K562 (cell line): ENCODE results near the gene SRSF9. TPM values are rescaled to one million over a fixed set of nuclear protein-coding genes. Genes with fewer than 3 reads are reported as not detected.

Experiments used
- ARHGAP35 ChIP-seq: fragments of 450-650 bp; IDR thresholded peaks from 2 replicates; pipeline ENCODE4 v1.6.1; 2018; ENCODE audit not compliant: partially characterized antibody
- ELF1 ChIP-seq: fragments of 200-800 bp; sonication (Bioruptor generic); IDR thresholded peaks from 2 replicates; pipeline ENCODE4 v1.6.1; 2016; ENCODE audit warnings: missing genetic modification characterization, missing compliant biosample characterization
- ELK1 ChIP-seq: sonication (generic); formaldehyde crosslinking; IDR thresholded peaks from 2 replicates; pipeline ENCODE4 v1.8.1; 2022; ENCODE audit warnings: missing genetic modification reagents
- FOXJ3 ChIP-seq: sonication (generic); formaldehyde crosslinking; IDR thresholded peaks from 2 replicates; pipeline ENCODE4 v1.4.0; 2020; ENCODE audit warnings: mild to moderate bottlenecking, missing genetic modification reagents
- FOXP4 ChIP-seq: sonication (generic); formaldehyde crosslinking; IDR thresholded peaks from 2 replicates; pipeline ENCODE4 v1.8.0; 2022; ENCODE audit warnings: mild to moderate bottlenecking, missing genetic modification reagents, borderline replicate concordance
- GTF2E2 ChIP-seq: fragments of 200-800 bp; sonication (Bioruptor generic); IDR thresholded peaks from 2 replicates; pipeline ENCODE4 v1.6.1; 2016; ENCODE audit warnings: missing genetic modification characterization, missing compliant biosample characterization
- HCFC1 ChIP-seq: IDR thresholded peaks from 2 replicates; pipeline ENCODE4 v1.6.1; 2012; ENCODE audit warnings: low read depth, low read length, improper control_type of control experiment
- HOMEZ ChIP-seq: fragments of 250-450 bp; sonication (Bioruptor Pico); IDR thresholded peaks from 2 replicates; pipeline ENCODE4 v1.4.0; 2020; ENCODE audit warnings: mild to moderate bottlenecking, moderate library complexity
- KDM2B ChIP-seq: fragments of 250-450 bp; sonication (Bioruptor Pico); IDR thresholded peaks from 2 replicates; pipeline ENCODE4 v1.8.0; 2021; ENCODE audit warnings: mild to moderate bottlenecking, moderate library complexity
- MTF1 ChIP-seq: fragments of 250-450 bp; sonication (Bioruptor Pico); IDR thresholded peaks from 2 replicates; pipeline ENCODE4 v1.9.0; 2021; ENCODE audit warnings: moderate library complexity, mild to moderate bottlenecking, inconsistent platforms, borderline replicate concordance
- POLR3A ChIP-seq: IDR thresholded peaks from 2 replicates; pipeline ENCODE4 v1.6.1; 2011; ENCODE audit warnings: borderline replicate concordance, mild to moderate bottlenecking, moderate library complexity; ENCODE audit not compliant: insufficient read length, insufficient read depth; ENCODE audit errors: extremely low read depth
- STAT5A ChIP-seq: IDR thresholded peaks from 2 replicates; pipeline ENCODE4 v1.6.1; 2012; ENCODE audit warnings: low read length, inconsistent platforms, borderline replicate concordance
- TEAD2 ChIP-seq: fragments of 450-650 bp; IDR thresholded peaks from 2 replicates; pipeline ENCODE4 v1.6.1; 2016; ENCODE audit warnings: missing genetic modification characterization, control low read depth, missing compliant biosample characterization
- XRCC4 ChIP-seq: IDR thresholded peaks from one replicate; pipeline ENCODE4 v1.6.1; 2011; ENCODE audit not compliant: insufficient read depth, insufficient read length; ENCODE audit errors: extremely low read depth
- ZFPM2 ChIP-seq: fragments of 250-450 bp; sonication (Bioruptor Pico); IDR thresholded peaks from 2 replicates; pipeline ENCODE4 v1.5.1; 2022; ENCODE audit warnings: mild to moderate bottlenecking
- ZNF174 ChIP-seq: fragments of 250-450 bp; sonication (Bioruptor Pico); IDR thresholded peaks from 2 replicates; pipeline ENCODE4 v1.4.0; 2020; ENCODE audit warnings: mild to moderate bottlenecking
- ZNF184 ChIP-seq: sonication (generic); formaldehyde crosslinking; IDR thresholded peaks from 2 replicates; pipeline ENCODE4 v1.5.0; 2020; ENCODE audit warnings: missing genetic modification reagents
- ZNF408 ChIP-seq: fragments of 250-450 bp; sonication (Bioruptor Pico); IDR thresholded peaks from 2 replicates; pipeline ENCODE4 v1.4.0; 2020; ENCODE audit warnings: low read depth, mild to moderate bottlenecking, moderate library complexity
- polyA plus RNA-seq, 8 experiments: library from polyadenylated mRNA; depleted of rRNA in 4 of 8; stranded (reverse) in 5 of 8; unstranded in 3 of 8; fragments of >200 nt; fragmentation: Nextera tagmentation in 2 of 8; fragmentation: Illumina TruSeq in 1 of 8; extraction: Ambion mirVana in 2 of 8; extraction: Trizol in 1 of 8; gene quantifications; 2 replicates each; pipeline versions ENCODE4 v1.2.1 to v1.2.3, GENCODE V29; 2011 to 2014; ENCODE audit warnings: inconsistent platforms in 1 of 8, missing spikeins in 1 of 8
- total RNA-seq, 7 experiments: library from RNA; depleted of rRNA in 6 of 7; stranded (reverse); fragments of >200 nt in 6 of 7; fragmentation: Illumina TruSeq in 2 of 7; extraction: Trizol in 2 of 7; gene quantifications; 2 replicates each; pipeline versions ENCODE4 v1.2.1 to v1.2.3, GENCODE V29; 2011 to 2021; ENCODE audit warnings: low replicate concordance in 1 of 7

SRSF9 gene
- total and polyA plus RNA-seq, 9 of the 15 experiments (the other 6 are each of a cell fraction or from before 2014, with no cell fraction given), result 40.3 to 291 (median 230) TPM

GRCh38 chr12:120496413-120497340 is 27.1 kb upstream of the SRSF9 start (continued):
- no peak for TF ChIP-seq ELK1 (CRISPR knock-in tag)
- TF ChIP-seq ELF1 (tag), result no peak
- no peak for TF ChIP-seq HOMEZ (CRISPR knock-in tag)
- TF ChIP-seq HCFC1, result no peak
- TF ChIP-seq ZNF174 (CRISPR knock-in tag), result no peak
- no peak for TF ChIP-seq STAT5A
- TF ChIP-seq ZFPM2 (CRISPR knock-in tag), result no peak
- no peak for TF ChIP-seq ZNF184
- TF ChIP-seq FOXP4 (CRISPR knock-in tag), result no peak
- TF ChIP-seq GTF2E2 (tag), result no peak; the same call in 1 of the 2 replicates
- no peak for TF ChIP-seq ZNF408 (CRISPR knock-in tag)
- no peak for TF ChIP-seq MTF1 (CRISPR knock-in tag)
- TF ChIP-seq TEAD2 (tag), result no peak
- TF ChIP-seq ARHGAP35, result no peak
- no peak for TF ChIP-seq XRCC4
- no peak for TF ChIP-seq FOXJ3
- no peak for TF ChIP-seq POLR3A
- TF ChIP-seq KDM2B (CRISPR knock-in tag), result no peak
